ENCODE measurements around the gene ZFP92. TPM values are rescaled to one million over a fixed set of nuclear protein-coding genes. Genes with fewer than 3 reads are reported as not detected.

Gene ZFP92
- total and polyA plus RNA-seq, 2 donors (not counting 1 experiment from before 2014, with no cell fraction given), result 0.06 to 0.17 TPM

DNA sequence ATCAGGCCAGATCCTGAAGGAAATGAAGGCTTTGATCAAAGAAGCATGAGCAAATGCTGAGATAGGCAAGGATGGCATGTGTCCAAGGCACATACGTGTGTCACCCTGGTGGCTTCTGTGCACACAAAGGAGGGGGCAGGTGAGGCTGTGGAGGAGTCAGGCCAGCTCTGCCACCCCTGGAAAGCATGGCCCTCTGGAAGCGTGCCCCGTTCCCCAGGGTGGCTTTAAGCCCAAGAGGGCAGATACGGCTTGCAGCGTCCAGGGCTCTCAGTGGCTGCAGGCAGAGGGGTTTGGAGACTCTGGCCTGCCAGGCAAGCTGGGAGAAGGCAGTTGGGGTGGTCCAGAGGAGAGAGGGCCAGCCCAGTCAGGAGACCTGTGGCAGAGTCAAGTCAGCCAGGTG lies 35.7 kb upstream of the ZFP92 start:
- Histone ChIP-seq H3K27me3 (ENCODE audit: control insufficient read depth, insufficient read depth, low read length) (no peaks in the 10 kb centered on the region), H3K9ac (ENCODE audit: insufficient read depth, low read length) (no peak overlapping the region), H3K4me2 (ENCODE audit: extremely low read depth, insufficient read depth, low read length) (no peak overlapping the region), H3K36me3 (ENCODE audit: control insufficient read depth, insufficient read depth, low read length) (no peaks in the 10 kb centered on the region), H2AFZ (ENCODE audit: low read length) (no peak overlapping the region), H4K20me1 (ENCODE audit: control insufficient read depth, extremely low read depth, insufficient read depth, low read length) (no peaks in the 10 kb centered on the region), H3K9me3 (ENCODE audit: control insufficient read depth, insufficient read depth, low read depth, low read length) (no peaks in the 10 kb centered on the region), H3K4me1 (ENCODE audit: control insufficient read depth, extremely low read depth, insufficient read depth, low read length) (no peaks in the 10 kb centered on the region), H3K79me2 (ENCODE audit: control insufficient read depth, insufficient read depth, low read length) (no peaks in the 10 kb centered on the region), H3K4me3 (replicated peaks in 1 of 4; ENCODE audit: control extremely low read depth in 1 of 4, insufficient read depth in 1 of 4, low read depth in 3 of 4, low read length in 4 of 4) (no peak overlapping the region), H3K27ac (ENCODE audit: insufficient read depth, low read length) (no peak overlapping the region)
- DNase-seq (ENCODE audit: low read depth in 2 of 2), result no peak
- TF ChIP-seq EZH2 (IDR thresholded peaks at IDR 0.05; ENCODE audit: low read length, missing control alignments) (no peak), CTCF (conservative IDR thresholded peaks at IDR 0.05 in 1 of 2, IDR thresholded peaks at IDR 0.05 in 1 of 2; ENCODE audit: low read depth in 1 of 2, low read length in 2 of 2) (no peak)

GRCh38 chrX:153377727-153378126 lies 33.5 kb upstream of the ZFP92 start:
- H3K36me3 ChIP-seq (ENCODE audit: control insufficient read depth, insufficient read depth, low read length), result no peaks in the 10 kb centered on the region
- TF ChIP-seq CTCF (conservative IDR thresholded peaks at IDR 0.05 in 1 of 2, IDR thresholded peaks at IDR 0.05 in 1 of 2; ENCODE audit: low read depth in 1 of 2, low read length in 2 of 2) (no peak), EZH2 (IDR thresholded peaks at IDR 0.05; ENCODE audit: low read length, missing control alignments) (no peak)
- no peak overlapping the region for H2AFZ ChIP-seq (ENCODE audit: low read length)
- H3K9me3 ChIP-seq (ENCODE audit: control insufficient read depth, insufficient read depth, low read depth, low read length), result no peaks in the 10 kb centered on the region
- H3K4me1 ChIP-seq (ENCODE audit: control insufficient read depth, extremely low read depth, insufficient read depth, low read length), result no peaks in the 10 kb centered on the region
- no peak overlapping the region for H3K4me3 ChIP-seq (replicated peaks in 1 of 4; ENCODE audit: control extremely low read depth in 1 of 4, insufficient read depth in 1 of 4, low read depth in 3 of 4, low read length in 4 of 4)
- H3K27ac ChIP-seq (ENCODE audit: insufficient read depth, low read length), result no peak overlapping the region
- no peak overlapping the region for H3K4me2 ChIP-seq (ENCODE audit: extremely low read depth, insufficient read depth, low read length)
- no peaks in the 10 kb centered on the region for H3K79me2 ChIP-seq (ENCODE audit: control insufficient read depth, insufficient read depth, low read length)
- no peak overlapping the region for H3K9ac ChIP-seq (ENCODE audit: insufficient read depth, low read length)
- H3K27me3 ChIP-seq (ENCODE audit: control insufficient read depth, insufficient read depth, low read length), result no peaks in the 10 kb centered on the region
- DNase-seq (ENCODE audit: low read depth in 2 of 2), result no peak
- H4K20me1 ChIP-seq (ENCODE audit: control insufficient read depth, extremely low read depth, insufficient read depth, low read length), result no peaks in the 10 kb centered on the region

- Histone ChIP-seq H3K4me2 (ENCODE audit: extremely low read depth, insufficient read depth, low read length) (no peak overlapping the region), H3K27me3 (ENCODE audit: control insufficient read depth, insufficient read depth, low read length) (no peaks in the 10 kb centered on the region)
- no peak for DNase-seq (ENCODE audit: low read depth in 2 of 2)
Measured at GRCh38 chrX:153378607-153379006, 32.7 kb upstream of the ZFP92 start.

More at GRCh38 chrX:153378607-153379006, 32.7 kb upstream of the ZFP92 start:
- Histone ChIP-seq H2AFZ (ENCODE audit: low read length) (no peak overlapping the region), H3K79me2 (ENCODE audit: control insufficient read depth, insufficient read depth, low read length) (no peaks in the 10 kb centered on the region), H3K9me3 (ENCODE audit: control insufficient read depth, insufficient read depth, low read depth, low read length) (no peaks in the 10 kb centered on the region), H3K9ac (ENCODE audit: insufficient read depth, low read length) (no peak overlapping the region), H3K4me1 (ENCODE audit: control insufficient read depth, extremely low read depth, insufficient read depth, low read length) (no peaks in the 10 kb centered on the region), H3K36me3 (ENCODE audit: control insufficient read depth, insufficient read depth, low read length) (no peaks in the 10 kb centered on the region), H4K20me1 (ENCODE audit: control insufficient read depth, extremely low read depth, insufficient read depth, low read length) (no peaks in the 10 kb centered on the region), H3K4me3 (replicated peaks in 1 of 4; ENCODE audit: control extremely low read depth in 1 of 4, insufficient read depth in 1 of 4, low read depth in 3 of 4, low read length in 4 of 4) (no peak overlapping the region), H3K27ac (ENCODE audit: insufficient read depth, low read length) (no peak overlapping the region)
- TF ChIP-seq EZH2 (IDR thresholded peaks at IDR 0.05; ENCODE audit: low read length, missing control alignments), result no peak
- no peak for TF ChIP-seq CTCF (conservative IDR thresholded peaks at IDR 0.05 in 1 of 2, IDR thresholded peaks at IDR 0.05 in 1 of 2; ENCODE audit: low read depth in 1 of 2, low read length in 2 of 2)
